Right ventricle myocardium inferior (tissue), 1 donor: Measurements from ENCODE around the gene DLG2. TPM values are rescaled to one million over a fixed set of nuclear protein-coding genes. Genes with fewer than 3 reads are reported as not detected.

Experiments
- ATAC-seq: fragments of 200-7000 bp; cut with Tn5 transposase; one replicate; pipeline ENCODE4 v1.9.1; 2020; ENCODE audit warnings: mild to moderate bottlenecking, moderate library complexity
- DNase-seq: peaks from one replicate; pipeline ENCODE4 v3.0.0; 2021; ENCODE audit errors: missing footprints
- intact Hi-C: fragments of 100-400 bp; cut with DNase I; formaldehyde crosslinking; loops from one replicate; pipeline ENCODE4 v1.11.0; 2022
- total RNA-seq: library from RNA; stranded (reverse); fragmentation: NEBNext Ultra II Directional; extraction: Animal tissue kit (Norgen Biotek cat#: 25700); gene quantifications from one replicate; pipeline ENCODE4 v1.2.1, GENCODE V29; 2021
- donor health status: DM: no; HTN: yes; CAD: no; lungs with severe emphysema.

The DLG2 gene
- total RNA-seq, 1 donor from 2014 or later, result 5.7 TPM

DNA sequence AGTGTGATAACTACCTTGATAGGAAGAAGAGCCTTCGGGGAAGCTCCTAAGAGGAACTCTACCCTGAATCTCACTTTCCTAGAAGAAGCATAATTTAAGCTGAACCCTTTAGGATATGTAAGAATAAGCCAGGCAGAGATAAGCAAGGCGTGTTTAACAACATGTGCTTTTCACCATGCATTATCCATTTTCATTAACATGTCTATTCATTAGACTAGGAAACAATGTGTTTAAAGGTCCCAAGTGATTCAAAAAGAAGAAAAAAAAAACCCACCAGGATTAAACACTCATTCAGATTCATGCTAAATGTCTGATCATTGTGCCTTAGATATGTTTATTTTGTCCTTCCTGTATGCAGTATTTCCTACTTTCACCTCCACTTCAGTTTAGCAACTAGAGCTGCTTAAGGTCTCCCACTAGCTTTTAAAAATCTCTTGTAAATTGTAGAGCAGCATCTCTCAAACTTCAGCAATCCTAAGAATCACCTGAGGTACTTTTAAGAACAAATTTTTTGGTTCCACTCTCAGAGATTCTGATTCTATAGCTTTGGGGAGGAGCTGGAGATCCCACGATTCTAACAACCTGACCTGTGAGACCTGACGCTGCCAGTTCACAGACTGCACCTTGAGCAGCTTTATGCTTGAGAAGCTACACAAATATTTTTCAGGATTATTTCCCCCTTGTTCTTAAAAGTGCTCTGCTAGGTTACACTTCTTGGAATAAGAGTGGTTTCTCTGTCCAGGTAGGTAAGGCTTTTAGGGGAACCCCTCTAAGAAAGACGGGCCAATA lies 1385.6 kb downstream of the DLG2 start:
- DNase-seq (no peak), ATAC-seq (no peak)
- intact Hi-C loops, result no loop called here

DNA sequence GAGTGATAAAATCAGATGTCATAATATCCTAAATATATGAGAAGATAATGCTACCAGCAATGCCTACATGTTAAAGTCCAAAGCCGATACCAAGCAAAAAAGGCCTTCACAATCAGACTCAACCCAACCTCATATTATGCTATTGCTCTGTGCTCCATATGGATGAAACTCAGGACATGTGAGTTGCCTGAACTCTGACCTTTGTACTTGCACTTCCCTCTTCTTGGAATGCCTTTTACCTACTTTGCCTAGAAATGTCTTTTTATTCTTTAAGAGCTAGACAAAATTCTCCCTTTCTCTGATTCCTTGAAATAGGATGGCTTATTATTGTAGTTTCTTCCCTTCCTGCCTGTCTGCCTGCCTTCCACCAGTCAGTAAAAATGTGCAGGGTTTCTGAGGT lies 1386.3 kb downstream of the DLG2 start:
- intact Hi-C loops, result no loop called here
- DNase-seq (no peak), ATAC-seq (no peak)

DNA sequence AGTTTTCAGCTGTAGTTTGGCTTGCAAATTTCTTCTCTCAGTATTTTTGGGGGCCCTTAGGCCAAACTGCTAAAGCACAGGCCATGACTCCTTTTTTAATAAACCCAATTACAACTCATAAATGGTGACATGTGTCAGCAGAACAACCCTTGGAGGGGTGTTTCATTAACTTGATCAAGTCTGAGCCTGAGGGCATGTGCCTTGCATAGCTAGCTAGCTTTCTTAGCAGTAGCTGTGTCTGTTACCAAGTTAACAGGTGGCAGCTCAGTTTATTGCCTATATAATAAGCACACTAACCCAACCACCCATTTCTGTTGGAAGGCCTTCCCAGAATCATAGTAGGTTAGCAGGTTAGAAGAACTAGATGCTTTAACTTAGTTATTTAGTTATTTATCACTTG lies 1390.7 kb downstream of the DLG2 start:
- no peak for ATAC-seq

DNA sequence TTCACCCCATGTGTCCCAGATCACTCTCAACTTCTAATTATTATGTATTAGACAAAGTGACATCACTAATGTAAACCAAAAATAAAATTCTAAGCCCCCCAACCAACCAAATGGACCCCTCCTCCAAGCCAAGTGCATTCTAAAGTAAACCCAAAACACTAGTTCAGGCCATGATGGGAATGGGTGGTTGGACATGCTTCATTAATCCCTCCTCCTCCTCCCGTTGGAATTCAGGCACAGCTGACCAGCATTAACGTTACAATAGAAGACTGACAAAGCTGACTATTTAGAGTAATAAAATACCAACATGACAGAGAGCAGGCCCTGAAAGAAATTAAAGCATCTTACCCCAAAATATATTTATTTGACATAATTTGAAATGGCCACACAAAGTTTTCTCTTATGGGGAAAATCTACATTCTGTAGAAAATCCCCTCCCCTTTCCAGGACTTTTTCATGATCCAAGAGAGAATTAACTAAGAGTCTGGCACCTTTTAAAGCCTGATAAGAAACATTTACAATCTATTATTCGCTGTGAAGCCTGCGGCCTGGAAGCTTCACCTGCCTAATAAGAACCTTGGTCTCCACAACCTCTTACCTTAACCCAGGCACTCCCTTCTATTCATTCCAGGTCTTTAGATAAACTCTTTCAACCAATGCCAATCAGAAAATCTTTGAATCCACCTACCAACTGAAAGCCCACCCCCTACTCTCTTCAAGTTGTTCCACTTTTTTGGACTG lies 1392.5 kb downstream of the DLG2 start:
- intact Hi-C loops, result no loop called here
- no peak for DNase-seq
- ATAC-seq, result no peak

More for the DNA sequence above, 1390.7 kb downstream of the DLG2 start:
- intact Hi-C loops, result no loop called here
- no peak for DNase-seq

DNA sequence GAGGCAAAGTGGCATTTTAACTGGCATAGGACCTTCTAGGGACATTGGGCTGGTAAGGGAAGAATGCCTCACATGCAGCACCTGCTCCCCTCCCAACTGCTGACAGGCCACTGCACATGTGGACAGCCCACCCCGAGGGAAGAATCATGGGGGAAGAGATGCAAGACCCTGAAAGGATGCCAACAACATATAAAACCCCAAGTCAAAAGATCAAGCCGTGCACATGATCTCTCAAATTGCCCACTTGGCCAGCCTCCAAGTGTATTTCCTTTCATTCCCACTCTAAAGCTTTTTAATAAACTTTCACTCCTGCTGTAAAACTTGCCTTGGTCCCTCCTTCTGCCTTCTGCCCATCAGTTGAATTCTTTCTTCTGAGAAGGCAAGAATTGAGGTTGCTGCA lies 1393.1 kb downstream of the DLG2 start:
- ATAC-seq, result no peak

DNA sequence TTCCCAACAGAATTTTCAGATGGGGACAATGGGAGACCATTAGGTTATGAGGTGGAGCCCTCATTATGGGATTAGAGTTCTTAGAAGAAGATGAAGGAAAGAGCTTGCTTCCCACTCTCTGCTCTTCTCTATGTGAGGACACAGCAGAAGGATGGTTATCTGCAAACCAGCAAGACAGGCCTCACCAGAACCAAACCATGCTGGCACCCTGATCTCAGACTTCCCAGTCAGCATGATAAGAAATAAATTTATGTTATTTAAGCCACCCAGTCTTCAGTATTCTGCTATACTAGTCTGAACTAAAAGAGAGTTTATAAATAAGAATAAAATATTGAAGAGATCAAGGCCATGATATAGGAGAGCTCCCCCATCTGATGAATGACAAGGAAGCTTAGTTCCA lies 1394.6 kb downstream of the DLG2 start:
- DNase-seq (no peak), ATAC-seq (no peak)
- intact Hi-C loops, result no loop called here

More for the DNA sequence above, 1393.1 kb downstream of the DLG2 start:
- intact Hi-C loops, result no loop called here
- DNase-seq, result no peak

DNA sequence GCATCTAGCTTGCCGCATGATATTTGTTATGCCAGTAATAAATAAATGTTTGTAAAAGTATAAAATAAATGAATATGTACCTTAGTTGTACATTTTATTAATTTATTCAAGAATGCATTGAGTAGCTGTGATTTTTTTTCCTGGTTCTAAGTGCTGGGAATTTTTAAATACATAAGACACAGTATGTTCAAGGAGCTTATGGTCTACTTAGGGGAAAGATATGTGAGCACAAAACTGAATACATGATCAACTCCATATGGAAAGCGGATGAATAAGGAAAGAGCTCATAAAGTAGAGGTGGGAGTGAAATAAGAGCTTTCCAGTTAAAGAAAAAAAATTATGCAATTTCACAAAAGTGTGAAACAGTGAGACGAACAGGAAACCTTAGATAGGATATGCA lies 1396.7 kb downstream of the DLG2 start:
- no peak for DNase-seq
- intact Hi-C loops, result no loop called here

DNA sequence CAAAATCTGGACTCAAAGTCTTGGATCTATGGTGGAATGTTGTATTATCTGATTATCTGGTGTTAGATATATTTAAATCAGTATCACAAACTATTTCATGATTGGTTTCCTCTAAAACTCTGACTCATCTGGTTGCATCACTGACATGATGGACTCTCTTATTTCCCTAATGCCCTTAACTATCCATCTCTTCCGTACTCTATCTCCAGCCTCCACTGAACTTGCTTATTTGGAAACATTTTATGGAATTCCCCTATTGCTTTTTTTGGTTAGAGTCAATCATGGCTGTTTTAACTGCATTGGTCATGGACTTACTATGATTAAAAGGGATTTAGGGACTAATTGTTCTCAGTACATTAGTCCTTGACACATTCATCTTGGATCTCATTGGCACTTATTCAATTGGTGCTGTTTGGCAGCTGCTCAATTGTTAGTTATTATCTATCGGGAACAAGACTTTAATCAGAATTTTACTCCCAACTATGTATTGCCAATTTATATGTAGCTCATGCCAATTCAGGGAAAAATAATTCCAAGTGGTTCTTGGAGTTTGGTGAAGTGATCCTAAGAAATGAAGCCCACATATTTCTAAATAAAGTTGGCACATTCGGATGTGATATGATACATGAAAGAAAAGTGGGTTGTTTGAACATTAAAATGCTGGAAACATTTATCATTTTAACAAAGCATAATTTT lies 1399.0 kb downstream of the DLG2 start:
- DNase-seq (no peak), ATAC-seq (no peak)
- intact Hi-C loops, result no loop called here

More for the DNA sequence above, 1396.7 kb downstream of the DLG2 start:
- ATAC-seq, result no peak

DNA sequence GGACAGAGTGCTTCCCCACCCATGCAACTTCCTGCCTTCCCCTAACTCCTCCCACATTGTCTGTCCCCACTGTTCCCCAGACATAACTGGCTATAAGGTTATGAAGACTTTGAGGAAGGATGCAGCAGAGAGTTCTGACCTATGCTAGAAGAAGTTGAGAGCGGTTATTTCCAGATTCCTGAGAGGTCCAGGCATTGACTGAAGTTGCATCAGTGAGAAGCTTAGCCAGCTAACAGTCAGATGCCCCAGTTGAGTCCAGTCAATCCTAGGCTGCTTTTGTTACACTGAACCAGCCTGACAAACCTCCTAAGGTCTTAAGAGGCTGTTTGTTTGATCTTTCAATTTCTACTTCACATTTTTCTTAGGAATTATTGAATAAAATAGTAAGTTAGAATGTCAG lies 1403.1 kb downstream of the DLG2 start:
- DNase-seq (no peak), ATAC-seq (no peak)
- intact Hi-C loops, result no loop called here

DNA sequence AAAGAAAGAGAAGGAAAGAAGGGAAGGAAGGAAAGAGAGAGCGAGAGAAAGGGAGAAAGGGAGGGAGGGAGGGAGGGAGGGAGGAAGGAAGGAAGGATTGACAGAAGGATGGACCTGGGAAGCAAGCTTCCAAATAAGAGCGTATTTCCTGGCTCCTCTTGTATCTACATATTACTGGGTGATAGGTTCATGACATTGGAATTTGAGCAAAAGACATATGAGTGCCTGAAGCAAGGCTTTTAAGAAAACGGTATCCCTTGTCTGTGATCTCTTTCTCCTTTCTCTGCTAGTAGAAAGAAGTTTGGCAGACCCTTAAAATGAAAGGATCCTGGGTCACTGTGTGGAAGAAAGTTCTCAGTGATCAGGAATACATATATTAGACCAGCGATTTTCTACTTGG lies 1408.8 kb downstream of the DLG2 start:
- intact Hi-C loops, result no loop called here
- DNase-seq (no peak), ATAC-seq (no peak)

DNA sequence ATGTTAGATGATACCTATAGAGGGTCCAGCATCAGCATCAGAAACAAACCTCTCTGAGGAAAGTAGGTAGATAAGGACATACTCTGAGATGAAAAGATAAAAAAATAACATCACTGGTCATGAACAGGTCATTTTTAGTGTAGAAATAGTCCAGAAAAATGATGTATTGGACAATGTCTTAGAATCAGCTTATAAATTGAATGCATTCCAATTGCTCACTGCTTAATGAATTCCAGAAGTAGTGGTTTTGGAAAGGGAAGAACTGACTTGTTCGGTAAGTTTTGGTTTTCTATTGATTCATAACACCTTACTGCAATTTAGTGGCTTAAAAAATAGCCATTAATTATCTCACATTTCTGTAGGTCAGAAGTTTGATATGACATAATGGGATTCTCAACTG lies 1411.5 kb downstream of the DLG2 start:
- no peak for DNase-seq
- ATAC-seq, result no peak
- intact Hi-C loops, result no loop called here

DNA sequence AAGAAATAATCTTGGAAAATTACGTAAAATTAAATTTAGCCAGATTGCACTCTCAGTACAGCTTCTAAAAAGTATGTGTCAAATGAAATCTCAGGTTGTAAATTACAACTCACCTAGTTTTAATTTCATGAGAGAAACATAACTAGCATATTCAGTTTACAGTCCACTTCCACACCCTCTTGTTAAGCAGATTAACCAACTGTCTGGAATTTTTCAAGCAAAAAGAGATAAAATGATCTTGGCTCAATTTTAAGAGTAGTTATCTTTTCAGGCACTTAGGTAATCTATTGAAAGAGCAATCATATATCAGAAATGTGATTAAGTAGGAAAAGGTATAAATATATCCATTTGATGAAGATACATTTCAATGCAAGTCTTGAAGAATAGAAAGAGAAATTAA lies 1412.6 kb downstream of the DLG2 start:
- ATAC-seq, result no peak
- intact Hi-C loops, result no loop called here

DNA sequence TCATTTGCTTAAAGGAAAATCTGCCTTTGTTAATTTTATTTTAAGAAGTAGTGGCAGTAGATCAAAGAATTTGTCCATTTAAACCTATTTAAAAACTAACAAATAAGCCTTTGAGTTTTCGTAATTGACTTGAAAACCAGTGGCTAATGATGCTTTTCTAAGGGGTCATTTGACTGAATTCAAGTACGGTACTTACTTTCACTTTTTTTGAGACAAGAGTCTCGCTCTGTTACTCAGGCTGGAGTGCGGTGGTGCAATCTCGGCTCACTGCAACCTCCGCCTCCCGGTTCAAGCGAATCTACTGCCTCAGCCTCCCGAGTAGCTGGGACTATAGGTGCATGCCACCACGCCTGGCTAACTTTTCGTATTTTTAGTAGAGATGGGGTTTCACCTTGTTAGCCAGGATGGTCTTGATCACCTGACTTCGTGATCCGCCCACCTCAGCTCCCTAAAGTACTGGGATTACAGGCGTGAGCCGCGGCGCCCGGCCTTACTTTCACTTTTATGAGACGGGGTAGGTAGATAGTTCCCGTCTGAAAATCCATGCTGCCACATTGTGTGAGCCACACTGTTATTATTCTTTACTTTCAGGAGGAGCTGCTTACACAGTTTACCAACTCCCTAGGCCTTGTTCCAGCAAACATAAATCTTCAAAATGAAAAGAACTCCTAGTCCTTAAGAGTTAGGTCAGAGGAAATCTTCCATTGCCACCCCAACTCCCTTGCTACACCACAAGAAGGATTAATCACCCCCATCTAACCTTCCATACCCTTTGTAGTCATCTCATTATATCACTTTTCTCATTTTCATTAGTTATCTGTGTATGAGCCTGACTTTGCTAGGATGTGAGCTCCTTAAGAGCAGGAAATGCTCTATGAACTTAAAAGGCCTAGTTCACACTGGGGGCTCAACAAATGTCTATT lies 1414.4 kb downstream of the DLG2 start:
- no peak for ATAC-seq
- intact Hi-C loops, result no loop called here
- no peak for DNase-seq

More for the DNA sequence above, 1412.6 kb downstream of the DLG2 start:
- no peak for DNase-seq

DNA sequence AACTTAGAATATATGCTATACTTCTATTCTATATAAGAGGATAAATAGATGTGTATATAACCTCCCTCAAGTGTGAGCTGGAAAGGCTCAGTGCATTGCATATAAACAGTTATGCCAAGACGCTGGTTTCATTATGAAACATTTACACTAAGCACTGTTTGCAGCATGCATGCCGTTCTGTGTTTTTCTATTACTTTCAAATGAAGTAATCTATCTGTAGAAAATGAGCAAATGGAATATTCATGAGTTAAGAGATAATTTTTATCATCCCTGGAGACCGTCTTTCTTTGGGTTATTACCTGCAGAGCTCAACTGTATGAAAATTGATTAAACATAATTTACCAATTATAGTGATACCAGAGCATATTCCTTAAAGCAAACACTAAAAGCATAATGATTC lies 1415.2 kb downstream of the DLG2 start:
- intact Hi-C loops, result no loop called here
- DNase-seq, result no peak
- no peak for ATAC-seq

DNA sequence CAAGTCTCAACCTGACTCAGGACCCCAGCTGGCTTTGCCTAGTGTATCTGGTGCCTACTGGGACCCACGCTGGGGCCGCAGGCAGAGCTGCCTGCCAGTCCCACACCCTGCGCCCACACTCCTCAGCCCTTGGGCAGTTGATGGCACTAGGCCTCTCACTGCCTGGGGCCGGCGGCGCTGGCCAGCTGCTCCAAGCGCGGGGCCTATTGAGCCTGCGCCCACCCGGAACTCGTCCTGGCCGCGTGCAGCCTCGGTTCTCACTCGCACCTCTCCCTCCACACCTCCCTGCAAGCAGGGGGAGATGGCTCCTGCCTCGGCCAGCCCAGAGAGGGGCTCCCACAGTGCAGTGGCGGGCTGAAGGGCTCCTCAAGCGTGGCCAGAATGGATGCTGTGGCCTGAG lies 1432.4 kb downstream of the DLG2 start:
- no peak for DNase-seq
- intact Hi-C loops, result no loop called here
- ATAC-seq, result no peak

DNA sequence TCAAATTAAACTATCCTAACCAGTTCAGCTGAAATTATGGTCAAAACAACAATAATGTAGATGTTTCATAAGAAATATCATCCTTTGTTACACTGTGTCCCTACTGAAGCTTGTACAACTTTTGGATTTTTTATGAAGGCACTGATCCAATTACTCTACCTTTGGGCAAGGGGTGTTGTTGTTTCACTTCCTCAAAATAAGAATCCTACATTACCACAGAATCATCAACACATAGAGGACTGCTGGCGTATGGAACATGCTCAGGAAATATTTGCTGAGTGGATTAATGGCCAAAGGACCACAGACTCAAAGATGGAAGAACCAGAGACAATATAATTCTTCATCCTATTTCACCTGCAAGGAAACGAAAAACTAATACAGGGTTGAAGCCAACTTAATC lies 1433.4 kb downstream of the DLG2 start:
- ATAC-seq (no peak), DNase-seq (no peak)
- intact Hi-C loops, result no loop called here

DNA sequence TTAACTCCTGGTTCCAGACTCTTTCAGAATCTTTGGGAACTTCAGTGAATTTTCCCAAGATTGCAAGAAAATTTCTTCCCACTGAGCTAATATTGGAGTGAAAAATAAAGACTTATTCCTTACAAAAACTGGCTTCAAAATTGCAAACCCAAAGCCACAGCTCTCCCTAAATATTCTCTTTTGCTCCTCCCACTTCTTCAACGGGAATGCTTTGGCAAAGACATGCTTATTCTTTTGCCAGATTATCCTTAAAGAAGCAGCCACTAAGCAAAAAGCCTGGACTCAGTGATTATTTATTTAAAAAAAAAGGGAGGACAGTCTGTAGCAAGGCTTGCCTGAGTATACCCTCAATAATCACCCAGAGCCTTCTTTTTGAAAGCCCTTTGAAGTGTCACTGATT lies 1438.6 kb downstream of the DLG2 start:
- DNase-seq (no peak), ATAC-seq (no peak)

DNA sequence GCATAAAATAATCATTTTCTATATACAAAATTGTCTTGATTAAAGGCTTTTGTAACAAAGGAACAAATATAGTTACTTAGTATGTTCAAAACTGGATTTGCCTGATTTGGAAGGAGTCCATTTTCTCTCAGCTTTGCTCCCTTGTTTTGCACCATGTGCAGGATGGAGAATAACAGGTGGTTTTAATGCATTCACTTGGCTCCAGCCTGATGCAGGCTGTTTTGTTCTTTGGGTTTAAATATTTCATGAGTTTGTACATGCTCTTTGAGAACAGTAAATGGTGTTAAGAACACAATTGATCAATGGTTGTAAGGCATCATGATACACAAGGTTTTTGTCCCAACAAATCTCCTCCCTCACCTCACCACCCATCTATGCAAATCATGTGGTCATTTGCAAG lies 1454.1 kb downstream of the DLG2 start:
- intact Hi-C loops, result no loop called here
- DNase-seq (no peak), ATAC-seq (no peak)

More for the DNA sequence above, 1438.6 kb downstream of the DLG2 start:
- intact Hi-C loops, result no loop called here

DNA sequence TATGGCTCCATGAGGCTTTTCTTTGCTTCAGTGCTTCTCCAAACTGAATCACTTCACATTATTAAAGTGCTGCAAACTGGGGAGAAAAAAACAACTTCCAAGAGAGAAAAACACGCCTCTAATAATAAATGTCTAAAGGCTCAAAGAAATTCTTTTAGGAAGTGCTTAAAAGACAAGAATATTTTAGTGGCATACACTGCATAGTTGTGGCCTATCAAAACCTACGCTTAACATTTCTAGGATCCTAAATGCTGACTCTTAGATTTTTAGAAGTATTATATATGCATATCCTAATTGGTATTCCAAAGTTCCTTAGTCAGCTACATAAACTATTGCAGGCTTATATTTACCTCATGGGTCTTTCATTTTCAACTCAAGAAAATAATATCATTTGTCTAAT lies 1462.0 kb downstream of the DLG2 start:
- intact Hi-C loops, result no loop called here
- no peak for DNase-seq
- no peak for ATAC-seq
